ENCODE measurements around the gene QSOX1.

QSOX1 gene

GRCh38 chr1:180169640-180170195 is 15.0 kb downstream of the QSOX1 start:
- DNase-seq (ENCODE audit: low read depth, low spot score): no peak

GRCh38 chr1:180170546-180171151 is 16.0 kb downstream of the QSOX1 start:
- no peak for DNase-seq (ENCODE audit: low read depth, low spot score)

- no peak for DNase-seq (ENCODE audit: low read depth, low spot score)
These were observed 17.0 kb downstream of the QSOX1 start for GRCh38 chr1:180171691-180172090.

GRCh38 chr1:180173451-180173850 is 18.8 kb downstream of the QSOX1 start:
- DNase-seq (ENCODE audit: low read depth, low spot score): no peak

GRCh38 chr1:180173952-180174351 is 19.3 kb downstream of the QSOX1 start:
- DNase-seq (ENCODE audit: low read depth, low spot score): no peak

- DNase-seq (ENCODE audit: low read depth, low spot score): no peak
These were observed 20.6 kb downstream of the QSOX1 start for GRCh38 chr1:180175291-180175690.

GRCh38 chr1:180175806-180176205 is 21.1 kb downstream of the QSOX1 start:
- DNase-seq (ENCODE audit: low read depth, low spot score): no peak

GRCh38 chr1:180176965-180177364 is 22.3 kb downstream of the QSOX1 start:
- no peak for DNase-seq (ENCODE audit: low read depth, low spot score)

GRCh38 chr1:180177931-180178330 is 23.3 kb downstream of the QSOX1 start:
- no peak for DNase-seq (ENCODE audit: low read depth, low spot score)

GRCh38 chr1:180178511-180179161 is 24.0 kb downstream of the QSOX1 start:
- DNase-seq (ENCODE audit: low read depth, low spot score): peak; percentile 40

GRCh38 chr1:180179162-180179957 is 24.7 kb downstream of the QSOX1 start:
- DNase-seq (ENCODE audit: low read depth, low spot score): no peak

GRCh38 chr1:180181048-180181447 is 26.4 kb downstream of the QSOX1 start:
- no peak for DNase-seq (ENCODE audit: low read depth, low spot score)

GRCh38 chr1:180181996-180182642 is 27.4 kb downstream of the QSOX1 start:
- no peak for DNase-seq (ENCODE audit: low read depth, low spot score)

GRCh38 chr1:180182643-180183311 is 28.1 kb downstream of the QSOX1 start:
- no peak for DNase-seq (ENCODE audit: low read depth, low spot score)

- no peak for DNase-seq (ENCODE audit: low read depth, low spot score)
These were observed 28.8 kb downstream of the QSOX1 start for GRCh38 chr1:180183426-180183825.

- DNase-seq (ENCODE audit: low read depth, low spot score): no peak
These were observed 29.4 kb downstream of the QSOX1 start for GRCh38 chr1:180184041-180184440.

GRCh38 chr1:180185281-180185680 is 30.6 kb downstream of the QSOX1 start:
- DNase-seq (ENCODE audit: low read depth, low spot score): no peak

GRCh38 chr1:180185971-180186645 is 31.4 kb downstream of the QSOX1 start:
- DNase-seq (ENCODE audit: low read depth, low spot score): no peak

GRCh38 chr1:180186831-180187230 is 32.2 kb downstream of the QSOX1 start:
- no peak for DNase-seq (ENCODE audit: low read depth, low spot score)

- DNase-seq (ENCODE audit: low read depth, low spot score): no peak
These were observed 33.0 kb downstream of the QSOX1 start for GRCh38 chr1:180187626-180188025.

GRCh38 chr1:180188091-180188506 is 33.4 kb downstream of the QSOX1 start:
- no peak for DNase-seq (ENCODE audit: low read depth, low spot score)

Measured in activated CD4-positive, CD25-positive, alpha-beta regulatory T cell treated with anti-CD3 and anti-CD28 coated beads, Interleukin-2, amount 50 U/mL, for 16 hours (primary cell).